HEK293 (cell line): Measurements from ENCODE around the gene POLR2E.

ENCODE experiments used
- CTCF ChIA-PET: fragments of 350-600 bp; formaldehyde crosslinking; extraction: SDS; loops from one replicate; lab custom pipeline; 2021; ENCODE audit warnings: antibody characterized with exemption; lab: Yijun Ruan, JAX
- POLR2A ChIA-PET: fragments of 300-600 bp; formaldehyde crosslinking; extraction: SDS; loops from one replicate; lab custom pipeline; 2020; ENCODE audit warnings: antibody characterized with exemption, inconsistent platforms; lab: Yijun Ruan, JAX
- H3K27ac ChIP-seq: fragments of 200-500 bp; sonication (Bioruptor generic); 2 replicates; pipeline ENCODE4 v1.5.1; 2014; ENCODE audit warnings: low read depth, low read length, control low read depth, inconsistent platforms; ENCODE audit errors: extremely low read depth
- H3K36me3 ChIP-seq, 2 experiments: fragments of 200-500 bp in 1 of 2; sonication (Bioruptor generic) in 1 of 2; 1 replicate in 1 of 2; 2 replicates in 1 of 2; pipeline ENCODE4 v1.5.1; 2014 to 2017; ENCODE audit warnings: inconsistent platforms in 2 of 2, low read length in 2 of 2; ENCODE audit not compliant: control insufficient read depth in 2 of 2, insufficient read depth in 1 of 2
- H3K4me1 ChIP-seq: fragments of 200-500 bp; sonication (Bioruptor generic); 2 replicates; pipeline ENCODE4 v1.5.1; 2014; ENCODE audit warnings: mild to moderate bottlenecking, low read length, inconsistent platforms; ENCODE audit not compliant: control insufficient read depth, insufficient read depth
- H3K4me3 ChIP-seq: 2 replicates; pipeline ENCODE4 v1.5.1; 2011; ENCODE audit warnings: low read depth, mild to moderate bottlenecking, control low read depth, low read length, moderate library complexity
- H3K9me3 ChIP-seq: fragments of 200-500 bp; sonication (Bioruptor generic); 2 replicates; pipeline ENCODE4 v1.5.1; 2014; ENCODE audit warnings: low read depth, low read length, inconsistent platforms; ENCODE audit not compliant: control insufficient read depth, insufficient read depth
- GLIS2 ChIP-seq: fragments of 450-650 bp; formaldehyde crosslinking; IDR thresholded peaks from 2 replicates; pipeline ENCODE4 v1.5.1; 2016; ENCODE audit warnings: missing biosample characterization, missing genetic modification characterization
- HOXD13 ChIP-seq: sonication (generic); formaldehyde crosslinking; IDR thresholded peaks from 2 replicates; pipeline ENCODE4 v1.8.0; 2022; ENCODE audit warnings: missing genetic modification reagents, borderline replicate concordance
- KLF8 ChIP-seq: fragments of 450-650 bp; formaldehyde crosslinking; IDR thresholded peaks from 2 replicates; pipeline ENCODE4 v1.5.1; 2016; ENCODE audit warnings: missing biosample characterization, missing genetic modification characterization
- PATZ1 ChIP-seq: fragments of 450-650 bp; formaldehyde crosslinking; IDR thresholded peaks from 2 replicates; pipeline ENCODE4 v1.5.1; 2016; ENCODE audit warnings: missing biosample characterization, missing genetic modification characterization
- PRDM4 ChIP-seq: fragments of 450-650 bp; formaldehyde crosslinking; IDR thresholded peaks from 2 replicates; pipeline ENCODE4 v1.5.1; 2017; ENCODE audit warnings: missing biosample characterization, missing genetic modification characterization
- SCRT2 ChIP-seq: fragments of 450-650 bp; formaldehyde crosslinking; IDR thresholded peaks from 2 replicates; pipeline ENCODE4 v1.5.1; 2016; ENCODE audit warnings: missing biosample characterization, missing genetic modification characterization
- ZNF26 ChIP-seq: fragments of 450-650 bp; formaldehyde crosslinking; IDR thresholded peaks from 2 replicates; pipeline ENCODE4 v1.5.1; 2016; ENCODE audit warnings: missing biosample characterization, missing genetic modification characterization
- ZNF416 ChIP-seq: fragments of 450-650 bp; formaldehyde crosslinking; IDR thresholded peaks from 2 replicates; pipeline ENCODE4 v1.5.1; 2016; ENCODE audit warnings: missing biosample characterization, missing genetic modification characterization
- ZNF501 ChIP-seq: fragments of 450-650 bp; formaldehyde crosslinking; IDR thresholded peaks from 2 replicates; pipeline ENCODE4 v1.5.1; 2016; ENCODE audit warnings: missing biosample characterization, missing genetic modification characterization
- ZNF510 ChIP-seq: fragments of 450-650 bp; formaldehyde crosslinking; IDR thresholded peaks from 2 replicates; pipeline ENCODE4 v1.5.1; 2018; ENCODE audit warnings: mild to moderate bottlenecking, missing genetic modification characterization, missing biosample characterization; ENCODE audit not compliant: insufficient replicate concordance
- ZNF513 ChIP-seq: fragments of 450-650 bp; IDR thresholded peaks from 2 replicates; pipeline ENCODE4 v1.5.1; 2018; ENCODE audit warnings: missing biosample characterization, missing genetic modification characterization
- ZNF518A ChIP-seq: fragments of 450-650 bp; formaldehyde crosslinking; conservative IDR thresholded peaks from 2 replicates; pipeline ENCODE4 v1.5.1; 2016; ENCODE audit warnings: low read depth, missing biosample characterization, missing genetic modification characterization
- ZNF549 ChIP-seq: fragments of 450-650 bp; IDR thresholded peaks from 2 replicates; pipeline ENCODE4 v1.5.1; 2018; ENCODE audit warnings: missing biosample characterization, missing genetic modification characterization, mild to moderate bottlenecking, inconsistent platforms, moderate library complexity
- ZNF561 ChIP-seq: fragments of 450-650 bp; IDR thresholded peaks from 2 replicates; pipeline ENCODE4 v1.5.1; 2018; ENCODE audit warnings: missing biosample characterization, missing genetic modification characterization, borderline replicate concordance
- ZNF585B ChIP-seq: fragments of 450-650 bp; formaldehyde crosslinking; IDR thresholded peaks from 2 replicates; pipeline ENCODE4 v1.5.1; 2016; ENCODE audit warnings: missing biosample characterization, missing genetic modification characterization
- ZNF610 ChIP-seq: fragments of 450-650 bp; formaldehyde crosslinking; IDR thresholded peaks from 2 replicates; pipeline ENCODE4 v1.5.1; 2016; ENCODE audit warnings: missing biosample characterization, missing genetic modification characterization, borderline replicate concordance
- ZNF629 ChIP-seq: fragments of 450-650 bp; formaldehyde crosslinking; IDR thresholded peaks from 2 replicates; pipeline ENCODE4 v1.5.1; 2017; ENCODE audit warnings: missing biosample characterization, missing genetic modification characterization
- ZNF645 ChIP-seq: fragments of 450-650 bp; formaldehyde crosslinking; IDR thresholded peaks from 2 replicates; pipeline ENCODE4; 2016; ENCODE audit warnings: missing biosample characterization, missing genetic modification characterization
- ZNF664 ChIP-seq: fragments of 450-650 bp; formaldehyde crosslinking; IDR thresholded peaks from 2 replicates; pipeline ENCODE4 v1.5.1; 2016; ENCODE audit warnings: missing biosample characterization, missing genetic modification characterization
- ZNF837 ChIP-seq: fragments of 450-650 bp; formaldehyde crosslinking; IDR thresholded peaks from 2 replicates; pipeline ENCODE4 v1.5.1; 2016; ENCODE audit warnings: missing biosample characterization, missing genetic modification characterization

Gene POLR2E

GRCh38 chr19:1119475-1120217, 24.5 kb upstream of the POLR2E start:
- ChIA-PET CTCF (interaction anchor here (0.9 kb wide), 1 partner anchor 98 kb away, joined by 5 read pairs; no protein-coding TSS in a partner anchor), POLR2A (no interaction called here)
- TF ChIP-seq ZNF518A (no peak), PRDM4 (tag by site-specific recombination) (no peak), ZNF513 (tag by site-specific recombination) (no peak), ZNF26 (tag by site-specific recombination) (no peak), KLF8 (tag by site-specific recombination) (peak; percentile 58; the same call in 1 of the 2 replicates), ZNF645 (no peak), ZNF585B (no peak), ZNF549 (tag by site-specific recombination) (no peak), GLIS2 (0 out of 2 replicates have a peak, but pooled peaks have one; percentile 25), SCRT2 (tag by site-specific recombination) (0 out of 2 replicates have a peak, but pooled peaks have one; percentile 17), ZNF510 (tag by site-specific recombination) (no peak), ZNF664 (no peak), ZNF416 (no peak), PATZ1 (0 out of 2 replicates have a peak, but pooled peaks have one; percentile 39), ZNF561 (tag by site-specific recombination) (no peak), ZNF610 (tag by site-specific recombination) (no peak), HOXD13 (CRISPR knock-in tag) (no peak), ZNF837 (tag by site-specific recombination) (no peak), ZNF629 (tag by site-specific recombination) (no peak), ZNF501 (tag by site-specific recombination) (no peak)
- H3K4me3 ChIP-seq: no peak overlapping the region
- peaks cover 7 to 55% of the 10 kb centered on the region in 2 experiments; a peak in 2 of 3 replicates for H3K36me3 ChIP-seq
- H3K9me3 ChIP-seq: no peaks in the 10 kb centered on the region
- no peaks in the 10 kb centered on the region for H3K4me1 ChIP-seq
- H3K27ac ChIP-seq: no peak overlapping the region
